ENCODE data around the gene MTARC2.

DNA sequence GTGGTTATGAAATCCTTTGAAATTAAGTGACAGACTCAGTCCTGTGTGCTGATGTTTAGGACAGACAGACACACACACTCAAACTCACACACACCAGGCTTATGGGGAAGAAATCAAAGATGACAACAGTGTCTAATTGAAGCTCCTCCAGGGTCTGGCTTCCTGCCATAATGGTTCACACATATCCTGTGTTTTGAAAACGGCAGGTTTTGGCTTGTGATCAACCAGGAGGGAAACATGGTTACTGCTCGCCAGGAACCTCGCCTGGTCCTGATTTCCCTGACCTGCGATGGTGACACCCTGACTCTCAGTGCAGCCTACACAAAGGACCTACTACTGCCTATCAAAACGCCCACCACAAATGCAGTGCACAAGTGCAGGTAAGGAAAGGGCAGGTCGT is 43.2 kb downstream of the MTARC2 start:
- TF ChIP-seq, protein P1, sequence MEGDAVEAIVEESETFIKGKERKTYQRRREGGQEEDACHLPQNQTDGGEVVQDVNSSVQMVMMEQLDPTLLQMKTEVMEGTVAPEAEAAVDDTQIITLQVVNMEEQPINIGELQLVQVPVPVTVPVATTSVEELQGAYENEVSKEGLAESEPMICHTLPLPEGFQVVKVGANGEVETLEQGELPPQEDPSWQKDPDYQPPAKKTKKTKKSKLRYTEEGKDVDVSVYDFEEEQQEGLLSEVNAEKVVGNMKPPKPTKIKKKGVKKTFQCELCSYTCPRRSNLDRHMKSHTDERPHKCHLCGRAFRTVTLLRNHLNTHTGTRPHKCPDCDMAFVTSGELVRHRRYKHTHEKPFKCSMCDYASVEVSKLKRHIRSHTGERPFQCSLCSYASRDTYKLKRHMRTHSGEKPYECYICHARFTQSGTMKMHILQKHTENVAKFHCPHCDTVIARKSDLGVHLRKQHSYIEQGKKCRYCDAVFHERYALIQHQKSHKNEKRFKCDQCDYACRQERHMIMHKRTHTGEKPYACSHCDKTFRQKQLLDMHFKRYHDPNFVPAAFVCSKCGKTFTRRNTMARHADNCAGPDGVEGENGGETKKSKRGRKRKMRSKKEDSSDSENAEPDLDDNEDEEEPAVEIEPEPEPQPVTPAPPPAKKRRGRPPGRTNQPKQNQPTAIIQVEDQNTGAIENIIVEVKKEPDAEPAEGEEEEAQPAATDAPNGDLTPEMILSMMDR (conservative IDR thresholded peaks at IDR 0.05; ENCODE audit: low read depth, low read length) = no peak
- TF ChIP-seq POLR2A (IDR thresholded peaks at IDR 0.05; ENCODE audit: low read depth, low read length) (no peak), BHLHE40 (IDR thresholded peaks at IDR 0.05; ENCODE audit: low read depth, low read length) (no peak), FOS (IDR thresholded peaks at IDR 0.05; ENCODE audit: low read depth, low read length) (no peak), CHD1 (IDR thresholded peaks at IDR 0.05; ENCODE audit: low read depth, low read length) (no peak)
- TF ChIP-seq, protein P2, sequence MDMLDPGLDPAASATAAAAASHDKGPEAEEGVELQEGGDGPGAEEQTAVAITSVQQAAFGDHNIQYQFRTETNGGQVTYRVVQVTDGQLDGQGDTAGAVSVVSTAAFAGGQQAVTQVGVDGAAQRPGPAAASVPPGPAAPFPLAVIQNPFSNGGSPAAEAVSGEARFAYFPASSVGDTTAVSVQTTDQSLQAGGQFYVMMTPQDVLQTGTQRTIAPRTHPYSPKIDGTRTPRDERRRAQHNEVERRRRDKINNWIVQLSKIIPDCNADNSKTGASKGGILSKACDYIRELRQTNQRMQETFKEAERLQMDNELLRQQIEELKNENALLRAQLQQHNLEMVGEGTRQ (IDR thresholded peaks at IDR 0.05; ENCODE audit: low read depth, low read length) = no peak
